ENCODE measurements around the gene GRIP2.
A peak's percentile ranks its signal among the peaks of the same experiment; 100 is the strongest.

The GRIP2 gene

GRCh38 chr3:14562121-14562890 lies 22.2 kb upstream of the GRIP2 start:
- DNase-seq (ENCODE audit: low read depth in 2 of 3, low spot score in 1 of 3): no peak

- DNase-seq (ENCODE audit: low read depth in 2 of 3, low spot score in 1 of 3): no peak
Observed at GRCh38 chr3:14561051-14561960, 21.2 kb upstream of the GRIP2 start.

GRCh38 chr3:14560110-14560509 lies 20.0 kb upstream of the GRIP2 start:
- no peak for DNase-seq (ENCODE audit: low read depth in 2 of 3, low spot score in 1 of 3)

- no peak for DNase-seq (ENCODE audit: low read depth in 2 of 3, low spot score in 1 of 3)
Observed at GRCh38 chr3:14558029-14558428, 17.9 kb upstream of the GRIP2 start.

GRCh38 chr3:14555835-14556234 lies 15.7 kb upstream of the GRIP2 start:
- DNase-seq (ENCODE audit: low read depth in 2 of 3, low spot score in 1 of 3): no peak

- DNase-seq (ENCODE audit: low read depth in 2 of 3, low spot score in 1 of 3): no peak
Observed at GRCh38 chr3:14554715-14555114, 14.6 kb upstream of the GRIP2 start.

GRCh38 chr3:14553871-14554270 lies 13.7 kb upstream of the GRIP2 start:
- no peak for DNase-seq (ENCODE audit: low read depth in 2 of 3, low spot score in 1 of 3)

- DNase-seq (ENCODE audit: low read depth in 2 of 3, low spot score in 1 of 3): no peak
Observed at GRCh38 chr3:14552717-14553116, 12.6 kb upstream of the GRIP2 start.

GRCh38 chr3:14552041-14552648 lies 12.0 kb upstream of the GRIP2 start:
- no peak for DNase-seq (ENCODE audit: low read depth in 2 of 3, low spot score in 1 of 3)

GRCh38 chr3:14550651-14551611 lies 10.8 kb upstream of the GRIP2 start:
- no peak for DNase-seq (ENCODE audit: low read depth in 2 of 3, low spot score in 1 of 3)

GRCh38 chr3:14550181-14550580 lies 10.0 kb upstream of the GRIP2 start:
- no peak for DNase-seq (ENCODE audit: low read depth in 2 of 3, low spot score in 1 of 3)

GRCh38 chr3:14549256-14549919 lies 9.2 kb upstream of the GRIP2 start:
- no peak for DNase-seq (ENCODE audit: low read depth in 2 of 3, low spot score in 1 of 3)

GRCh38 chr3:14548321-14548729 lies 8.2 kb upstream of the GRIP2 start:
- peak; percentile 5 to 37 (median 21) for DNase-seq (ENCODE audit: low read depth in 2 of 3, low spot score in 1 of 3)

GRCh38 chr3:14547693-14548092 lies 7.6 kb upstream of the GRIP2 start:
- no peak for DNase-seq (ENCODE audit: low read depth in 2 of 3, low spot score in 1 of 3)

- DNase-seq (ENCODE audit: low read depth in 2 of 3, low spot score in 1 of 3): no peak
Observed at GRCh38 chr3:14546041-14546440, 5.9 kb upstream of the GRIP2 start.

- DNase-seq (ENCODE audit: low read depth in 2 of 3, low spot score in 1 of 3): no peak
Observed at GRCh38 chr3:14545251-14545635, 5.1 kb upstream of the GRIP2 start.

GRCh38 chr3:14544282-14545250 lies 4.4 kb upstream of the GRIP2 start:
- no peak for DNase-seq (ENCODE audit: low read depth in 2 of 3, low spot score in 1 of 3)

GRCh38 chr3:14543446-14543845 lies 3.3 kb upstream of the GRIP2 start:
- DNase-seq (ENCODE audit: low read depth in 2 of 3, low spot score in 1 of 3): no peak

- no peak for DNase-seq (ENCODE audit: low read depth in 2 of 3, low spot score in 1 of 3)
Observed at GRCh38 chr3:14542656-14543055, 2.5 kb upstream of the GRIP2 start.

Data from stimulated activated CD4-positive, alpha-beta T cell treated with anti-CD3 and anti-CD28 coated beads, Interleukin-12 subunit alpha, Interleukin-12 subunit beta, amount 100 ng/mL, for 48 hours (primary cell).